Activated B cell treated with CpG ODN at 0.5 μM for 24 hours (primary cell): Measurements from ENCODE around the gene LAMA1. TPM values are rescaled to one million over a fixed set of nuclear protein-coding genes. Genes with fewer than 3 reads are reported as not detected.

Source experiments
- ATAC-seq: fragments of 200-7000 bp; cut with Tn5 transposase; one replicate; pipeline ENCODE4 v1.10.0; 2021; ENCODE audit warnings: low read depth, mild to moderate bottlenecking, moderate library complexity
- CTCF ChIA-PET: fragments of 350-600 bp; sonication (Branson Sonifier 250); formaldehyde crosslinking; loops from one replicate; lab custom pipeline; 2021; ENCODE audit warnings: antibody characterized with exemption; lab: Charles Lee
- POLR2A ChIA-PET: fragments of 350-600 bp; sonication (Branson Sonifier 250); formaldehyde crosslinking; loops from one replicate; lab custom pipeline; 2021; ENCODE audit warnings: antibody characterized with exemption; lab: Charles Lee
- DNase-seq: peaks from one replicate; pipeline ENCODE4 v3.0.0; 2022
- H3K27ac Mint-ChIP-seq: one replicate; pipeline ENCODE4 v1.8.0; 2020; ENCODE audit warnings: mixed read lengths
- H3K27me3 Mint-ChIP-seq: one replicate; pipeline ENCODE4 v1.8.0; 2021; ENCODE audit warnings: mixed read lengths
- H3K36me3 Mint-ChIP-seq: one replicate; pipeline ENCODE4 v1.8.0; 2021; ENCODE audit warnings: low read depth, mixed read lengths
- H3K4me1 Mint-ChIP-seq: one replicate; pipeline ENCODE4 v1.8.0; 2021; ENCODE audit warnings: mixed read lengths
- H3K4me3 Mint-ChIP-seq: one replicate; pipeline ENCODE4 v1.8.0; 2020; ENCODE audit warnings: mild to moderate bottlenecking, mixed read lengths
- H3K9me3 Mint-ChIP-seq: one replicate; pipeline ENCODE4 v1.8.0; 2020; ENCODE audit warnings: mixed read lengths
- CTCF ChIP-seq: fragments of 200-600 bp; IDR thresholded peaks from one replicate; pipeline ENCODE4 v1.8.0; 2022; ENCODE audit warnings: antibody characterized with exemption, mild to moderate bottlenecking
- intact Hi-C: fragments of 100-400 bp; cut with micrococcal nuclease; formaldehyde crosslinking; loops from one replicate; pipeline ENCODE4 v1.15.1; 2024
- total RNA-seq: library from RNA; stranded (reverse); gene quantifications from 2 replicates; pipeline ENCODE4 v1.2.3, GENCODE V29; 2022

Gene LAMA1
- total RNA-seq, 1 donor from 2014 or later: not detected

GRCh38 chr18:7079231-7079630 is 38.4 kb downstream of the LAMA1 start:
- ATAC-seq (no peak), DNase-seq (no peak)
- Mint-ChIP-seq H3K27me3 (no peaks in the 10 kb centered on the region), H3K4me1 (no peaks in the 10 kb centered on the region), H3K36me3 (no peaks in the 10 kb centered on the region), H3K4me3 (no peak overlapping the region), H3K9me3 (no peaks in the 10 kb centered on the region), H3K27ac (no peak overlapping the region)
- TF ChIP-seq CTCF: no peak
- ChIA-PET POLR2A (no interaction called here), CTCF (no interaction called here)
- intact Hi-C loops: no loop called here

- Mint-ChIP-seq H3K4me3 (no peak overlapping the region), H3K4me1 (no peaks in the 10 kb centered on the region), H3K27me3 (no peaks in the 10 kb centered on the region), H3K36me3 (no peaks in the 10 kb centered on the region), H3K9me3 (no peaks in the 10 kb centered on the region), H3K27ac (no peak overlapping the region)
- no peak for ATAC-seq
- ChIA-PET CTCF (no interaction called here), POLR2A (no interaction called here)
- DNase-seq: no peak
- no peak for TF ChIP-seq CTCF
- intact Hi-C loops: no loop called here
Measured at GRCh38 chr18:7072593-7072992, 45.0 kb downstream of the LAMA1 start.

DNA sequence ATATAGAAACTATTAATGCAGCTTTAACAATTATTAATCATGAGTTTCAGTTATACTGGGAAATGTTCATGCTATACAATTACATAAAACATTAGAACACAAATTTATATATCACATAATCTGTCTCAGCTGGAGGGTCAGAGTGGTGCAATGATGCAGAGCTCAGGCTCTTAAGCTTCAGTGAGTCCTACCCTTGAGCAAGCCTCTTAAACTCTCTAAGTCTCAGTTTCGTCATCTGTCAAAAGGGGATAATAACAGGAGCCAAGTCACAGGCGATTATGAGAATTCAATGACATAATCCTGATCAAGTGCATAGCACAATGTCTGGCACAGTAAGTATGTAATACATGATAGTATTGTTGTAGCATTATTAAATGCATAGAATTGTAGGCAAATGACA is 46.0 kb downstream of the LAMA1 start:
- Mint-ChIP-seq H3K27me3 (no peaks in the 10 kb centered on the region), H3K4me1 (no peaks in the 10 kb centered on the region), H3K27ac (no peak overlapping the region), H3K36me3 (no peaks in the 10 kb centered on the region), H3K9me3 (no peaks in the 10 kb centered on the region), H3K4me3 (no peak overlapping the region)
- ATAC-seq (no peak), DNase-seq (no peak)
- intact Hi-C loops: no loop called here
- POLR2A ChIA-PET: interaction anchor here (0.5 kb wide), 1 partner anchor 78 kb away, joined by 4 read pairs; no protein-coding TSS in a partner anchor
- TF ChIP-seq CTCF: no peak
- CTCF ChIA-PET: no interaction called here

DNA sequence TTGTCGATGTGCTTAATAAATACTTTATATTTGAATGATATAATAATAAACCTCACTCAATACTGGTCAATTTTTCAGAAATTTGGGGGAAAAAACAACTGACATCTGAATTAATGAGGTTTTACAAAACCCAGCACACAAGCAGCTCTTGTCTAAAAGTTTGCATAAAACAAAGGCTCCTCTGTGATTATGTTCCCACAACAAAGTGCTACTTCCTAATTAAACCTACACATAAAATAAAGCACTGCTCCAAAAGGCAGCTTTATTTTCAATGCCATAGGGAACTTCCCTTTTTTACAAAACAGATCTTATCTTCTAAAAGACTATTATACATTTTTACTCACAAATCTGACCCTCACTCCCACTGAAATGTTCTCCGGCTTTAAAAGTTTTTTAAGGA is 47.1 kb downstream of the LAMA1 start:
- no peak overlapping the region for H3K27ac Mint-ChIP-seq
- DNase-seq: no peak
- no peaks in the 10 kb centered on the region for H3K27me3 Mint-ChIP-seq
- H3K36me3 Mint-ChIP-seq: no peaks in the 10 kb centered on the region
- no peak overlapping the region for H3K4me3 Mint-ChIP-seq
- no peaks in the 10 kb centered on the region for H3K4me1 Mint-ChIP-seq
- CTCF ChIA-PET: no interaction called here
- POLR2A ChIA-PET: no interaction called here
- H3K9me3 Mint-ChIP-seq: no peaks in the 10 kb centered on the region
- intact Hi-C loops: no loop called here
- TF ChIP-seq CTCF: no peak
- no peak for ATAC-seq

DNA sequence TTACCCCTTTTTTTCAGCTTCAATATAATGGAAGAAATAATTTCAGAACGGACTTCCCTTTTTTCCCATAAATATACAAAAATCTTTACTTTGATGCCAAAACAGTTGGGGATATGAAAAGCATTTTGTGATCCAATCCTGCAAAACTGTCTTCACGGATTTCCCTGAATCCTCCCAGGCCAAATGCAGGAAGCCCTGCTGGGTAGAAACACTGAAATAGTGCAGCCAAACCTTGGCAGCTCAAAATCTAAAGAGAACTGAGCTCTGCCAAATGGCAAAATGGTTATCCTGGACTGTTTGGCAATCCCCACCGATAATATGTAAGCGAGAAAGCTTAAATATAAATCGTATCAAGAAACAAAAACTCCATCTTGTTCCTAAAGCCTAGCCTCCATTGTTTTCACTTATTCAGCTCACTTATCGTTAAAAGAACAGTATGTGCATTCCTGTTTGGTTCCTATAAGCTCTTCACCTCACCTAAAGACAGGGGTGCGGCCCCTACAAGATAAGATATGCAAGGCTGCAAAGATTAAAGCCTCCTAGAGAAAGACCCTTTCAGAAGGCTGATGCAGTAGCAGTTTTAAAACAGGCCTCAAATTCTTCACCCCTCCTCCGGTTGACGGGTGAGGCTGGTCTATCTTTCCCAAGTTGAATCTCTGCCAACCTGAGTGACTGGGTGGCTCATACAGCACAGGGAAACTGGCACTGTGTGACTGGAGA is 48.6 kb downstream of the LAMA1 start:
- intact Hi-C loops: no loop called here
- no peak overlapping the region for H3K27ac Mint-ChIP-seq
- H3K4me3 Mint-ChIP-seq: no peak overlapping the region
- DNase-seq (no peak), ATAC-seq (no peak)
- no peaks in the 10 kb centered on the region for H3K36me3 Mint-ChIP-seq
- CTCF ChIA-PET: no interaction called here
- H3K4me1 Mint-ChIP-seq: no peaks in the 10 kb centered on the region
- H3K27me3 Mint-ChIP-seq: no peaks in the 10 kb centered on the region
- POLR2A ChIA-PET: no interaction called here
- no peak for TF ChIP-seq CTCF
- no peaks in the 10 kb centered on the region for H3K9me3 Mint-ChIP-seq
